ENCODE measurements around the gene PPFIA4.

DNA sequence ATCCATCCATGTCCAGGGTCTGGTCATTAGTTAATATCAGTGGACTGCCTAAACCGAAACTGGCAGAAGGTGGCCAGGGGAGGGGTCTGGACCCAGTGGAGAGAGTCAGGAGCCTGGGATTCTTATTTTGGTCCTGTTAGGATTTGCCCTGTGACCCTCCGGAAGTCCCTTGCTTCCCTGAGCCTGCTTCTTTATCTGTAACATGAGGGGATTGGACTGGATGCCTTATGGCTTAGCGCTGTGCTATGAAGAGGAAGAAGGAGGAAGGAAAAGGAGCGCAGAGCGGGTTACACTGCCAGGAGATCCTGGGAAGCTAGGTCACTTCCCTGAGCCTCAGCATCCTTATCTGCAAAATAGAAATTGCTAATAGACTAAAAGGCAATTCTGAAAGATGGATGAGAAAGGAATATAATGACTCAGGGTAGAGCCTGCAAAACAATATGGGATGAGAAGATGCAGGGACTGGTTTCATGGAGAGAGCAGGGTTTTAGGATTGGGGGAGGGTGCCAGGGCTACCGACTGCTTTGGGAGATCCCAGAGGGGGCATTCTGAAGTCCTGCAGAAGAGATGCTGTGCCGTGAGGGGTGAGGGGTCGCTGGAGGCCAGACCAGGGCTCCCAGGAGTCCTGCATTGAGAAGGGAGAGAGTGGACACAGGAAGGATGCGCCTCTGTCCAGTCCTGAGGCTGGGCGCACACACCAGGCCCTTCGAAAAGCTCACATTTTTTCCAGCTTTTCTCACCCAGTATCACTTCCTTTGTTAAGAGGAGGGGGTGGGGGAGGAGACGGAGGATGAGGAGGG, 100.8 kb downstream of the PPFIA4 start:
- no peak for TF ChIP-seq CTCF (conservative IDR thresholded peaks at IDR 0.05; ENCODE audit: low read depth, low read length)
- no peak for TF ChIP-seq RCOR1 (IDR thresholded peaks at IDR 0.05; ENCODE audit: insufficient replicate concordance, low read length)
- no peak for TF ChIP-seq POLR2A (IDR thresholded peaks at IDR 0.05; ENCODE audit: low read depth, low read length)
- TF ChIP-seq SMC3 (IDR thresholded peaks at IDR 0.05; ENCODE audit: low read depth, low read length) = no peak
- no peak for TF ChIP-seq MAZ (IDR thresholded peaks at IDR 0.05; ENCODE audit: borderline replicate concordance, low read depth, low read length)
- TF ChIP-seq, protein P1, sequence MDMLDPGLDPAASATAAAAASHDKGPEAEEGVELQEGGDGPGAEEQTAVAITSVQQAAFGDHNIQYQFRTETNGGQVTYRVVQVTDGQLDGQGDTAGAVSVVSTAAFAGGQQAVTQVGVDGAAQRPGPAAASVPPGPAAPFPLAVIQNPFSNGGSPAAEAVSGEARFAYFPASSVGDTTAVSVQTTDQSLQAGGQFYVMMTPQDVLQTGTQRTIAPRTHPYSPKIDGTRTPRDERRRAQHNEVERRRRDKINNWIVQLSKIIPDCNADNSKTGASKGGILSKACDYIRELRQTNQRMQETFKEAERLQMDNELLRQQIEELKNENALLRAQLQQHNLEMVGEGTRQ (IDR thresholded peaks at IDR 0.05; ENCODE audit: low read depth, low read length) = no peak
- TF ChIP-seq ELK1 (IDR thresholded peaks at IDR 0.05; ENCODE audit: borderline replicate concordance, low read depth, low read length) = no peak
- no peak for TF ChIP-seq MAFK (IDR thresholded peaks at IDR 0.05; ENCODE audit: low read depth, low read length)
- no peak for TF ChIP-seq MXI1 (IDR thresholded peaks at IDR 0.05; ENCODE audit: borderline replicate concordance, low read depth, low read length)
- TF ChIP-seq CEBPB (IDR thresholded peaks at IDR 0.05; ENCODE audit: low read depth, low read length) = no peak
- no peak for TF ChIP-seq RAD21 (IDR thresholded peaks at IDR 0.05; ENCODE audit: low read length)
- TF ChIP-seq RFX5 (IDR thresholded peaks at IDR 0.05; ENCODE audit: low read depth, low read length) = no peak
